K562 treated with DMSO at 1 percent for 4 hours (cell line): ENCODE measurements around the gene RAD51. TPM values are rescaled to one million over a fixed set of nuclear protein-coding genes. Genes with fewer than 3 reads are reported as not detected.

Experiments
- total RNA-seq: library from RNA; unstranded; fragments of 300-600 nt; gene quantifications from 2 replicates; pipeline ENCODE4 v1.2.3, GENCODE V29; 2022; ENCODE audit not compliant: insufficient read depth

The RAD51 gene
- total RNA-seq = 37.2 and 40.7 TPM in 2 replicates

GRCh38 chr15:40694688-40695468 lies at the start of gene RAD51:
Gene RAD51, plus strand, starts transcription at chr15:40695174. Its CDS starts 3,585 bp downstream, at chr15:40698759.

GRCh38 chr15:40754883-40755811 lies 60.2 kb downstream of the RAD51 start, which contains the start of gene RMDN3:
Gene RMDN3, minus strand, starts transcription at chr15:40755254. Its CDS starts 471 bp downstream, at chr15:40754783.

GRCh38 chr15:40763801-40764628 lies 69.0 kb downstream of the RAD51 start, which contains the start of gene GCHFR:
Gene GCHFR, plus strand, starts transcription at chr15:40764068. Its CDS starts 113 bp downstream, at chr15:40764181.

GRCh38 chr15:40769274-40770146 lies 74.5 kb downstream of the RAD51 start, which contains the start of gene C15orf62:
Gene C15orf62, plus strand, starts transcription at chr15:40769980. Its CDS starts 516 bp downstream, at chr15:40770496.

Other genes with a start within 250 kb of the RAD51 start
- 10.2 and 12.4 TPM in 2 replicates for gene CHST14, start 224.2 kb upstream of the RAD51 start, total RNA-seq
- gene CCDC32, start 130.1 kb upstream of the RAD51 start, total RNA-seq = 17.2 and 26.3 TPM in 2 replicates
- gene RPUSD2, start 125.9 kb upstream of the RAD51 start, total RNA-seq = 9.7 and 9.8 TPM in 2 replicates
- gene KNL1, start 100.9 kb upstream of the RAD51 start, total RNA-seq = 19.5 and 20.2 TPM in 2 replicates
- gene RMDN3, start 60.1 kb downstream of the RAD51 start, total RNA-seq = 36.0 and 37.0 TPM in 2 replicates
- gene GCHFR, start 68.9 kb downstream of the RAD51 start, total RNA-seq = 54.7 and 68.4 TPM in 2 replicates
- gene C15orf62, start 74.8 kb downstream of the RAD51 start, total RNA-seq = 4.8 and 6.5 TPM in 2 replicates
- 34.3 and 39.0 TPM in 2 replicates for gene ZFYVE19, start 111.9 kb downstream of the RAD51 start, total RNA-seq
- 6.8 and 16.4 TPM in 2 replicates for gene DNAJC17, start 112.3 kb downstream of the RAD51 start, total RNA-seq
- gene PPP1R14D, start 133.5 kb downstream of the RAD51 start, total RNA-seq = not detected in 2 replicates
- gene SPINT1, start 148.9 kb downstream of the RAD51 start, total RNA-seq = 3.9 and 7.4 TPM in 2 replicates
- gene RHOV, start 179.1 kb downstream of the RAD51 start, total RNA-seq = 0.76 and 2.1 TPM in 2 replicates
- 23.5 and 27.1 TPM in 2 replicates for gene VPS18, start 199.3 kb downstream of the RAD51 start, total RNA-seq
- 0.57 and 0.99 TPM in 2 replicates for gene DLL4, start 234.2 kb downstream of the RAD51 start, total RNA-seq